ENCODE data around the gene SFMBT1. TPM values are rescaled to one million over a fixed set of nuclear protein-coding genes. Genes with fewer than 3 reads are reported as not detected.

The SFMBT1 gene
- total and polyA plus RNA-seq, 2 experiments from 2014 or later: 5.3 to 24.0 TPM

DNA sequence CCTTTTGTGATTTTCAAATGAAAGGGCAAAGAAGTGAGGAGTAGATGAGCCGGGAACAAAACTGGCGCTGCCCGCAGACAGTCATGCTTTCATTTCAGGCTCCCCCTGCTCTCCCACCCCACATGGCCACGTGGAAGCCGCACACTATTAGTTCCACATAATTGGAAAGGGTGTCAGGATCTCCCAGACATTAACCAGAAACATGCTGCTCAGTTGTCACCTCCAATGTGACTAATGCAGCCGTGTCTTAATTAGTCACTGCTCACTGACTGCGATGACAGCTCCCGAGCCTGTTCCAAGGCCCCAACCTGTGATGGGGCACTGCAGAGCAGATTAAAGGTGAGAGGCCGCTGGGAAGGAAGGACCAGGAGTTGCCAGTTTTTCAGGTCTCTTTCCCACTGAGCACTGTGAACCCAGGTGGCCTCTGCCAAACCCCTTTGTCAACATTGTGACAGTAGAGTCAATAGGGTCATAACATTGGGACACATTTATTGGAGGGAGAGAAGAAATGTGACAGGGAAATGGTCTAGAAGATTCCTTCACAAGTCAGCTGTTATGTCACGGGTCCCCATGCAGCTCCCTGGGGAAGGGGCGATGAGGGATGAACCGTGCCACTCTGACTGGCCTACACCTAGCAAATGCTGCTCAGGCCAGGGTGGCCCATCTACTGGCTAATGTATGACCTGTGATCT lies 38.6 kb upstream of the SFMBT1 start (continued):
- TF ChIP-seq, protein P1, sequence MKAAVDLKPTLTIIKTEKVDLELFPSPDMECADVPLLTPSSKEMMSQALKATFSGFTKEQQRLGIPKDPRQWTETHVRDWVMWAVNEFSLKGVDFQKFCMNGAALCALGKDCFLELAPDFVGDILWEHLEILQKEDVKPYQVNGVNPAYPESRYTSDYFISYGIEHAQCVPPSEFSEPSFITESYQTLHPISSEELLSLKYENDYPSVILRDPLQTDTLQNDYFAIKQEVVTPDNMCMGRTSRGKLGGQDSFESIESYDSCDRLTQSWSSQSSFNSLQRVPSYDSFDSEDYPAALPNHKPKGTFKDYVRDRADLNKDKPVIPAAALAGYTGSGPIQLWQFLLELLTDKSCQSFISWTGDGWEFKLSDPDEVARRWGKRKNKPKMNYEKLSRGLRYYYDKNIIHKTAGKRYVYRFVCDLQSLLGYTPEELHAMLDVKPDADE (IDR thresholded peaks at IDR 0.05): no peak
- TF ChIP-seq EZH2phosphoT487 (IDR thresholded peaks at IDR 0.05; ENCODE audit: unreplicated experiment) (no peak), EZH2 (IDR thresholded peaks at IDR 0.05; ENCODE audit: low read depth, unreplicated experiment) (no peak), NANOG (IDR thresholded peaks at IDR 0.05; ENCODE audit: borderline replicate concordance) (no peak), STAT1 (IDR thresholded peaks at IDR 0.05; ENCODE audit: unreplicated experiment) (no peak), ZNF114 (CRISPR knock-in tag; IDR thresholded peaks at IDR 0.05) (no peak)

DNA sequence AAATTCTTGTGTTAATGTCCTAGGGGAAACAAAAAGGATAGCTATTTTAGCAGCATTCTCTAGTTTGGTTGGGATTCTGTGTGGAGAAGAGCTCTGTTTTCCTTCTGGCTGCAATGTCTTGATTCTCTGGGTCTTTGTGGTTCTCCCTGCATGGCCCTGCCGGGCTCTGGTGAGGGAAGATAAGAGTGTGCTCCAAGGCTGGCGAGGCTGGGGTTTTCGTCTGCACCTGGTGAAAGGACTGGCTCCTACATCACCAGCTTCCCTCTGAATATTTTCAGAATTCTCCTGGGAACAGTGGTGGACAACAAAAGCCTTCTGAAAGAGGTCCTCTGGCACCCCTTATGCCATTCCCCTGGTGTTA lies 38.1 kb upstream of the SFMBT1 start:
- peaks cover 10% of the 10 kb centered on the region for H3K27me3 Mint-ChIP-seq (ENCODE audit: insufficient read depth, low read depth, poor library complexity)
- no peaks in the 10 kb centered on the region for H3K27me3 ChIP-seq (ENCODE audit: insufficient read depth)
- no peaks in the 10 kb centered on the region for H3K9me3 Mint-ChIP-seq
- H2AFZ ChIP-seq: no peak overlapping the region
- no peaks in the 10 kb centered on the region for H3K9me2 ChIP-seq (ENCODE audit: insufficient read depth)
- peak overlapping the region; percentile 72; the same call in 1 of the 2 replicates for H3K27ac ChIP-seq (ENCODE audit: low read depth)
- TF ChIP-seq EZH2phosphoT487 (IDR thresholded peaks at IDR 0.05; ENCODE audit: unreplicated experiment): no peak
- no peak for TF ChIP-seq ZNF114 (CRISPR knock-in tag; IDR thresholded peaks at IDR 0.05)
- TF ChIP-seq JUNB (IDR thresholded peaks at IDR 0.05; ENCODE audit: unreplicated experiment): no peak
- TF ChIP-seq EZH2 (IDR thresholded peaks at IDR 0.05; ENCODE audit: low read depth, unreplicated experiment): no peak
- no peak for TF ChIP-seq STAT1 (IDR thresholded peaks at IDR 0.05; ENCODE audit: unreplicated experiment)
- TF ChIP-seq POLR2AphosphoS5 (IDR thresholded peaks at IDR 0.05; ENCODE audit: low read depth): no peak
- no peak for TF ChIP-seq NANOG (IDR thresholded peaks at IDR 0.05; ENCODE audit: borderline replicate concordance)
- TF ChIP-seq, protein P2, sequence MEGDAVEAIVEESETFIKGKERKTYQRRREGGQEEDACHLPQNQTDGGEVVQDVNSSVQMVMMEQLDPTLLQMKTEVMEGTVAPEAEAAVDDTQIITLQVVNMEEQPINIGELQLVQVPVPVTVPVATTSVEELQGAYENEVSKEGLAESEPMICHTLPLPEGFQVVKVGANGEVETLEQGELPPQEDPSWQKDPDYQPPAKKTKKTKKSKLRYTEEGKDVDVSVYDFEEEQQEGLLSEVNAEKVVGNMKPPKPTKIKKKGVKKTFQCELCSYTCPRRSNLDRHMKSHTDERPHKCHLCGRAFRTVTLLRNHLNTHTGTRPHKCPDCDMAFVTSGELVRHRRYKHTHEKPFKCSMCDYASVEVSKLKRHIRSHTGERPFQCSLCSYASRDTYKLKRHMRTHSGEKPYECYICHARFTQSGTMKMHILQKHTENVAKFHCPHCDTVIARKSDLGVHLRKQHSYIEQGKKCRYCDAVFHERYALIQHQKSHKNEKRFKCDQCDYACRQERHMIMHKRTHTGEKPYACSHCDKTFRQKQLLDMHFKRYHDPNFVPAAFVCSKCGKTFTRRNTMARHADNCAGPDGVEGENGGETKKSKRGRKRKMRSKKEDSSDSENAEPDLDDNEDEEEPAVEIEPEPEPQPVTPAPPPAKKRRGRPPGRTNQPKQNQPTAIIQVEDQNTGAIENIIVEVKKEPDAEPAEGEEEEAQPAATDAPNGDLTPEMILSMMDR (conservative IDR thresholded peaks at IDR 0.05; ENCODE audit: low read depth in 2 of 2): no peak
- TF ChIP-seq, protein P3, sequence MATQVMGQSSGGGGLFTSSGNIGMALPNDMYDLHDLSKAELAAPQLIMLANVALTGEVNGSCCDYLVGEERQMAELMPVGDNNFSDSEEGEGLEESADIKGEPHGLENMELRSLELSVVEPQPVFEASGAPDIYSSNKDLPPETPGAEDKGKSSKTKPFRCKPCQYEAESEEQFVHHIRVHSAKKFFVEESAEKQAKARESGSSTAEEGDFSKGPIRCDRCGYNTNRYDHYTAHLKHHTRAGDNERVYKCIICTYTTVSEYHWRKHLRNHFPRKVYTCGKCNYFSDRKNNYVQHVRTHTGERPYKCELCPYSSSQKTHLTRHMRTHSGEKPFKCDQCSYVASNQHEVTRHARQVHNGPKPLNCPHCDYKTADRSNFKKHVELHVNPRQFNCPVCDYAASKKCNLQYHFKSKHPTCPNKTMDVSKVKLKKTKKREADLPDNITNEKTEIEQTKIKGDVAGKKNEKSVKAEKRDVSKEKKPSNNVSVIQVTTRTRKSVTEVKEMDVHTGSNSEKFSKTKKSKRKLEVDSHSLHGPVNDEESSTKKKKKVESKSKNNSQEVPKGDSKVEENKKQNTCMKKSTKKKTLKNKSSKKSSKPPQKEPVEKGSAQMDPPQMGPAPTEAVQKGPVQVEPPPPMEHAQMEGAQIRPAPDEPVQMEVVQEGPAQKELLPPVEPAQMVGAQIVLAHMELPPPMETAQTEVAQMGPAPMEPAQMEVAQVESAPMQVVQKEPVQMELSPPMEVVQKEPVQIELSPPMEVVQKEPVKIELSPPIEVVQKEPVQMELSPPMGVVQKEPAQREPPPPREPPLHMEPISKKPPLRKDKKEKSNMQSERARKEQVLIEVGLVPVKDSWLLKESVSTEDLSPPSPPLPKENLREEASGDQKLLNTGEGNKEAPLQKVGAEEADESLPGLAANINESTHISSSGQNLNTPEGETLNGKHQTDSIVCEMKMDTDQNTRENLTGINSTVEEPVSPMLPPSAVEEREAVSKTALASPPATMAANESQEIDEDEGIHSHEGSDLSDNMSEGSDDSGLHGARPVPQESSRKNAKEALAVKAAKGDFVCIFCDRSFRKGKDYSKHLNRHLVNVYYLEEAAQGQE (IDR thresholded peaks at IDR 0.05; ENCODE audit: unreplicated experiment): no peak
- TF ChIP-seq, protein P1 (IDR thresholded peaks at IDR 0.05): no peak
- H3K4me3 ChIP-seq: no peak overlapping the region
- H4K20me1 ChIP-seq (replicated peaks; ENCODE audit: insufficient read depth): no peaks in the 10 kb centered on the region
- H3K4me1 ChIP-seq (ENCODE audit: insufficient read depth): no peaks in the 10 kb centered on the region
- H3K36me3 ChIP-seq (ENCODE audit: insufficient read depth): no peaks in the 10 kb centered on the region
- no peaks in the 10 kb centered on the region for H3K36me3 Mint-ChIP-seq (ENCODE audit: low read depth)
- peaks cover 2% of the 10 kb centered on the region; the same call in 1 of the 3 replicates for H3K4me1 Mint-ChIP-seq
- ATAC-seq: no peak
- no peak overlapping the region for H3K4me3 Mint-ChIP-seq
- H3K79me2 ChIP-seq (replicated peaks; ENCODE audit: insufficient read depth): no peaks in the 10 kb centered on the region
- no peak for DNase-seq (ENCODE audit: low spot score)
- no peak overlapping the region for H3K27ac Mint-ChIP-seq
- 0 out of 2 replicates have a peak, but pooled peaks cover 4% of the 10 kb centered on the region for H3F3A ChIP-seq (replicated peaks; ENCODE audit: low read depth)
- H3K4me2 ChIP-seq: no peak overlapping the region

Data from GM23338 (cell line).